ENCODE measurements around the gene USH1G.
A peak's percentile ranks its signal among the peaks of the same experiment; 100 is the strongest.
"Not testable (repeated sequence)": the region's sequence is repeated elsewhere in the genome, so short reads cannot be mapped to it uniquely, and the experiment has no call there.

Gene USH1G

DNA sequence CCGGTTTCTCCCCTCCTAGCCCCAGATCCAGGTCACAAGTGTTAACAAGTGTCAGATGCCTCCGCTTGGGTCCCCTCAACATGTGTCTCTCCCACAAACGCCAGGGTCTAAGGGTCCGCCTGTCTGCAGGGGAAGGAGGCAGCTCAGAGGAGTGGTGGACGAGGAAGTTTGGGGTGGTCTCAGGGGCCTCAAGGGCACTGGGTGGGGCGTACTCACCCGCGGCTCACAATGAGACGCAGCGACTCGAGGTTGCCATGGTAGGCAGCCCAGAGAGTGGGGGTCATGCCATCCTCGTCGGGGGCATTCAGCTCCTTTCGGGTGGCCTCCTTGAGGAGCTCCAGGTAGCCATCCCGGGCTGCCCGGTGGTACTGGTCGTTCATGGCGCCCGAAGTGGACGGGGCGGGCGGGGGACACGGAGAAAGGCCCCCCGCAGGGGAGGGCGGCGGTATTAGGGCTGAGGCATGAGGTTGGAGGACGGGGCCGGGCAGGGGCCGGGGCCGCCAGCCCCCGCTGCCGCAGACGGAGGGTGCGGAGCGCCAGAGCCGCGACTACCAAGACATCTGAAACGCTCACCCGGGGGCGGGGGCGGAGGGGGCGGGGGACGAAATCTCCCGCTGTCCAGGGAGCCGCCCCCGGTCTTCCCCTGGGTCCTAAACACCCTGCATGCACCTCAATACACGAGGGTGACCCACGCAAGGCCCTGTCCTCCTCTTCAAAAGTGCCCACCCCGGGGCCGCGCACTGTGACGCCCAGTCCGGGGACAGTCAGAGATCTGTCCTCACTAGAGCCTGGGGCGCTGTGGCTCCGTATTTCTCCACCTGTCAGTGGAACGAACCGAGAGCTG, at the start of gene USH1G:
USH1G (minus strand) TSS at position 562 of the 844 bp plus-strand sequence; CDS start at position 380, 182 bp downstream.
- no peak for DNase-seq (ENCODE audit: low read depth, low spot score)

DNA sequence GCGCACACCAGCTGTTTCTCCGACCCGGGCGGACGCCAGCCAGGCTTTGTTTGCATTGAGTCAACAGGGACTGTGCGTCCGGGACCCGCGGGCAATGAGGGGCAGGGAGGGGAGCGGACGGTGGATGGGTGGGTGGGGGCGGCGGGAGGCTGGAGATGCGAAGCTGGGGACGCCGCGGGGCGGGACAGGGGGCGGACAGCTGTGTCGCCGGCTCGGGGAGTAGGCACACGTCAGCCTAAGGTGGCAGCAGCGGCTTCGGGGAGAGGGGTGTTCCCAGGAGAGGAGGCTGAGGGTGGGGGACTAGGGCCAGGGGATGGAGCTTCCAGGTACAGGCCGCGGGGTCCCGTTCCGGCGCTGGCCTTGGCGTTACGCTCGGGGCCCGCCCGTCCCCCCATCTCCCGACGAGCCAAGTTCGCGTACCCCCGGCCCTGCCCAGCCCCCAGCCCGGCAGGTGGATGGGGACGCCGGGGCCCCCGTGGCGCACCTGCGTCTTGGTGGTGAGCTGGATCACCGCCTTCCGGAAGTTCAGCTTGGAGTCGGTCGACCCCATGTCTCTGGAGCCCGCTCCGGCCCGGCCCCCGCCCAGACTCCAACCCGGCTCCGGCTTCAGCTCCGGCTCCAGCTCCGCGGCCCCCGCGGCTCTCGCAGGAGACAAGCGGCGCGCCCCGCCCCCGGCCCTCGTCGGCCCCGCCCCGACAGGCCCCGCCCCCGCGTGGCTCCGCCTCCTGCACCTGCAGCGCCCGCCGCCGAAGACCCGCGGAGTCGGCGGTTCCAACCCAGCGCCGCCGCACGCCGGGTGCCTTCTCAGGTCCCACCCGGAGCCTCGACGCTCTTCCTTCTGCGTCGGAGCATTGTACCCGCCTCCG, 49.3 kb upstream of the USH1G start, which contains the start of gene HID1:
HID1 (minus strand) TSS at position 653 of the 866 bp plus-strand sequence; CDS start at position 550, 103 bp downstream.
- no peak for DNase-seq (ENCODE audit: low read depth, low spot score)

DNA sequence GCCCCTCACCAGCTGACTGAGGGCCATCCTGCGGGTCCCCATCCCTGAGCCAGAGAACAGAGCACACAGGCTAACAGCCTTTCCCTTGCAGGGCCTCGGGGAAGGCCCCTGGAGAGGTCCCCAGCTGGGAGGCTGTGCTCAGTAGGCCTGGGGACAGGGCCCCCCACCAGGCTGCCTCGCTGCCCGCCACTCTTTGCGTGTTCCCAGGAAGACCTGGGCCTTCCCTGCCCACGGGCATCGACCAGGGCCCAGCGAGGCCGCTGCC, 48.7 kb upstream of the USH1G start:
- DNase-seq (ENCODE audit: low read depth, low spot score): no peak

DNA sequence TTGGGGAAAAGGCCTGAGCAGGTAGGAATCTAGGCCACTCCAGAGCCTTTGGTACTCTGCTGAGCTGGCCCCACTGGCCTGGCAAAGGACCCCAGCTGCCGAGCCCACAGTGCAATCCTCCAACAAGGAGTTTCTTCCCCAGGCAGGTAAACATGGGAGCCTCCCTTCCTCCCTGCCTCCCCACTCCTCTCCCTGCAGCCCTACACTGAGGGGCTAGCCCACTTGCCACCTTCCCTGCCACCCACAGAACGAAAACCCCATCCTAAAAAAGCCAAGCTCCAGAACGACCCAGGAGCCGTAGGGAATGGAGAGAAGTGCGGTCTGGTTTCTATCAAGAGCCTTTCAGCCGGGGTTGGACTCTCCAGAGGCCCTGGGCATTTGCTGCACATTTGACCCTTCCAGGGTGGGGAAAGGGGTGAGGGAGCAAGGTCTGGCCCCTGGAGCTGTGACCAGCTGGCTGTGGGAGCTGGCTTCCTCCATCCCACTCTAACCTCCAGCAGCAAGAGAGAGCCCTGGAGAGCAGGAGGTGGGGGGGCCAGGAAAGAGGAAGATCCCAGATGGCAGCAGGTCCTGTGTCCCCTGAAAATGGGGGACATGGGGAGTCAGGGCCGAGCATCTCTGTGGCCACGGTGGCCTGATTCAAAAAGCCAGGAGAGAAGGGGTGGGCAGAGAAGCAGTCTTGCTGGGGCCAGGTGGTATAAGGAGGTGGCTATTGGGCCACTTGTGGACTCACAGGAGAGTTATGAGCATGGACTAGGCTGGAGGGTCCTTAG, 48.2 kb upstream of the USH1G start:
- DNase-seq (ENCODE audit: low read depth, low spot score): no peak

DNA sequence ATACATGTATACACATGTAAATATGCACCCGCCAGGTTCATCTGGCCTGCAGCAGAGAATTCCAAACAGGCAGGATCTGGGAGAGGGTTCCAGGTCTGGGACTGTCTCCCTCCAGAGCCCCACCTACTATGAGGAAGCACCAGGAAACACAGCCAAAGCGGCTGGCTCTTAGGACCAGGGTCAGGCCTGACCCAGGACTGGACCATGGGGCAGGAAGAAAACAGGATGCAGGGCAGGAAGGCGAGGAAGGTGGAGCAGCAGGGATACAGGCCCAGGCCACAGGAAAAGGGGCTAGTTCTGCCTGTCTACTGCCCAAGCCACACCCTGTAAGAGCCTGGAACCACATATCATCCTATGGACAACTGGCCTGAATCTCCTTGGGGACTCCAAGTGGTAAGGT, 47.3 kb upstream of the USH1G start:
- DNase-seq (ENCODE audit: low read depth, low spot score): no peak

DNA sequence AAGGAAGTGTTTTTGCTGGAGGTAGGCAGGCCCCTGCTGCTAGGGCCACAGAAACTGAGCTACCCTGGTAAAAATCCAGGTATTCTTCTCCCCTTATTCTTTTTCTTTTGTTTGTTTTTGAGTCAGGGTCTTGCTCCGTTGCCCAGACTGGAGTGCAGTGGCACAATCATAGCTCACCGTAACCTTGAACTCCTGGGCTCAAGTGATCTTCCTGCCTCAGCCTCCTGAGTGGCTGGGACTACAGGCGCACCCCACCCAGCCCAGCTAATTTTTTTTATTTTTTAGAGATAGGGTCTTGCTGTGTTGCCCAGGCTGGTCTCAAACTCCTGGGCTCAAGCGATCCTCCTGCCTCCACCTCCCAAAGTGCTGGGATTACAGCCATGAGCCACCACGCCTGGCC, 46.4 kb upstream of the USH1G start:
- not testable (repeated sequence) for DNase-seq (ENCODE audit: low read depth, low spot score)

DNA sequence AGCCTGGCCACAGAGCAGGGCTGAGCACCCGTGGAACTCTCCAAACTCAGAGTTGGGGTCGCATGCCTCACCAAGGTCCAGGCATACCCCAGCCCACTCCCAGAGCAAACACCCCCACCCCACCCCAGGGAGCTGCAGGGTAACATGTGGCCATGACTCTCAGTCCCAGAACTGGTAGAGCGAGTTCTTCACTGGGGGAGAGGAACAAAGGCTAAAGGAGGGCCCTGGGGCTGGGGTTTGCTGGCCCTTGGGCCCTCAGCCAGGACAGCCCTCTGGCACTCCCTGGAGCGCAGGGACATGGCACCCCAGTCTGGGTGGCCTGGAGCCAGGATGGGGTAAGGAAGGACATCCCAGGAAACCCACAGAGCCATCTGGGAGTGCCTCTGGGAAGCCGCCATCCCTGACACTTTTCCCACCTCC, 45.3 kb upstream of the USH1G start:
- DNase-seq (ENCODE audit: low read depth, low spot score): no peak

DNA sequence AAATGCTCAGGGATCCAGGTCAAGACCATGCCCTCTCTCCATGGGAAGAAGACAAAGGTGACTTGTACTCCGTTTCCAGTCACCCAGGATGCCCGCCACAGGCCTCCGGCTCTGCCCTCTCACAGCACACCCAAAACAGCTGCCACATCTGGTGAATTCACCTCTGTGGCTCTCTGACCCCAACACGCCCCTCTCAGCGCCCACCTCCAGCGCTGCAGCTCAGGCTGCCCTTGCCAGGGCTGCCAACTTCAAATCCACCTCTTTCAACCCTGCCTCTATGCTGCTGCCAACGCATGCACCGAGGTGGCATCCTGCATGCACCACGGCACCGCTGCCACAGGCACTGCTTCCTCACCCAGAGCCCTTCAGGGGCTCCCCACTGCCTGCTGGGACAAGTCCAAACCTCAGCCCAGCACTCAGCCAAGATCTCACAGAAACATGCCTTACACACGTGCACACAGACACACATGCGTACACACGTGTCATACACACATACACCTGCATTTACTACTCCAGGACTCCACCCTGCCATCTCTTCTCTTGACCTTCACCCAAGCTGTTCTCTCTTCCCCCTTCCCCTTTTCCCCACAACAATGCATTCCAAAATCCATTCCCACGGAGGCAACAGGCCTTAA, 42.0 kb upstream of the USH1G start:
- no peak for DNase-seq (ENCODE audit: low read depth, low spot score)

DNA sequence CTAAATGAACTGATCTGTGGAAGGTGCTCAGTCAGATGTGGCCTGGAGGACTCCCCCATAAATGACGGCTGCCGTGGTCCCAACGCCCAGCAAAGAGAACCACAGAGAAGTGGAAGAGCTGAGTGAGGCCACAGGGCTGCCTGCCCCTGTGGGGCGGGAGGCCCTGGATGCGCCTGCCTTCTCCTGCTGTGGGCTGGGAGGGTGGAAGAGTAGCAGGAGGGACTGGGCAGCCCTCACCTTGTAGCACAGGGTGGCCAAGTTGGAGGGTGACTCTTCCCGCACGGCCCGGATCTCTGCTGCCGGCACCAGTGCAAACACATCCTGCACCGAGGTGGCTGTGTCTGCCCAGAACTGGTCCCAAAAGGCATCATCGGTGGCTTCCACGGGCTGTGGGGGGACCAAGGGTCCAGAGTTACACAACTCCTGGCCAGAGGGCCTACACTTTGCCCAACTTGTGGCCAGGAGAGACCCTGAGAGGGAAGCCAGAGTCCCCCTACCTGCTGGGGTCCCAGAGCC, 41.2 kb upstream of the USH1G start:
- DNase-seq (ENCODE audit: low read depth, low spot score): no peak

DNA sequence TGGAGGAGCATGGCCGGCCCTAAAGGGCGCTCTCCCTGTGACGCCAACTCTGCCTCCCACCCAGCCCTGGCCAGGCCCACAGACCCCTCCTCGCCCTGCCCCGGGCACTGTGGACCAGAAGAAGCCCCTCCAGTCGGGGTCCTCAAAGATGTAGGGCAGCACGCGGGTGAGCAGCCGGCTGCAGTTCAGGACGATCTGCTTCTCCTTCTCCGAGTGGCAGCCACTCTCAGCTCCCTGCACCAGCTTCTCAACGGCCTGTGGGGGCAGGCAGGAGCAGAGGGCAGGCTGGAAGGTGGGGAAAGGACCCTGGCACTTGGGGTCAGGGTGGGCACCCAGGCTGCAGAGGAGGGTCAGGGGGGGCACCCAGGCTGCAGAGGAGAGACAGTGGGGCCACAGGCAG, 40.6 kb upstream of the USH1G start:
- no peak for DNase-seq (ENCODE audit: low read depth, low spot score)

DNA sequence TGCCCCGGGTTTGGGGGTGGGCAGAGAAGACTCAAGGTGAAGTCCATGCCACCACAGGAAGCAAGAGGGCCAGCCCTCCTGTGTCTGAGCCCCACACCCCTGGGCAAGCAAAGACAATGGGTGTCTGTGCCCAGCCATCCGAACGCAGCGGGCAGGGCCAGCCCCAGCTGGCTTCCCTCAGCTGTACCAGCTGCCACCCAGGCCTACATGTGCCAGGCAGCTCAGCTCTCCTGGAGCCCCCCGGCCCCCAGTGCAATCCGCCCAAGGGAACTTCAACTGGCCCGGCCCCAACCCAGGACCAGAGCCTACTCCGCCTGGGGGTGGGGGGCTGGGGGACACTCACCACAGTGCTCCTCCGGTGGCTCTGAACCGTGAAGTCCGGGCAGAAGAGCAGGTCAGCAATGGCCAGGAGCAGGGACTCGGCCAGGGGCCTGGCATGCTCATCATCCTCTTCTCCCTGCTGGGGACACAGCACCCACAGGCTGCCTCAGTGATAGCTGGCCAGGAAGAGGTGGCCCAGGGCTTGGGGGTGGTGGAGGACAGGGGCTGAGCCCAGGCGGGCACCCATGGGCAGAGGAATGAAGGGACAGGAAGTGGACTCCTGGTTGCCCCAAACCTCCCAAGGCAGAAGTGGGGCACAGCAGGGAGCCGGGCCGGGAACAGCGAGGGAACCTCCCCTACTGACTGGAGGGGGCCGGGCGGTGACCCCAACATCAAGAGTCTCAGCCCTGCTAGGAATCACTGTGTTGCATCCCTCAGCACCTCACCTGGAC, 39.8 kb upstream of the USH1G start:
- no peak for DNase-seq (ENCODE audit: low read depth, low spot score)

DNA sequence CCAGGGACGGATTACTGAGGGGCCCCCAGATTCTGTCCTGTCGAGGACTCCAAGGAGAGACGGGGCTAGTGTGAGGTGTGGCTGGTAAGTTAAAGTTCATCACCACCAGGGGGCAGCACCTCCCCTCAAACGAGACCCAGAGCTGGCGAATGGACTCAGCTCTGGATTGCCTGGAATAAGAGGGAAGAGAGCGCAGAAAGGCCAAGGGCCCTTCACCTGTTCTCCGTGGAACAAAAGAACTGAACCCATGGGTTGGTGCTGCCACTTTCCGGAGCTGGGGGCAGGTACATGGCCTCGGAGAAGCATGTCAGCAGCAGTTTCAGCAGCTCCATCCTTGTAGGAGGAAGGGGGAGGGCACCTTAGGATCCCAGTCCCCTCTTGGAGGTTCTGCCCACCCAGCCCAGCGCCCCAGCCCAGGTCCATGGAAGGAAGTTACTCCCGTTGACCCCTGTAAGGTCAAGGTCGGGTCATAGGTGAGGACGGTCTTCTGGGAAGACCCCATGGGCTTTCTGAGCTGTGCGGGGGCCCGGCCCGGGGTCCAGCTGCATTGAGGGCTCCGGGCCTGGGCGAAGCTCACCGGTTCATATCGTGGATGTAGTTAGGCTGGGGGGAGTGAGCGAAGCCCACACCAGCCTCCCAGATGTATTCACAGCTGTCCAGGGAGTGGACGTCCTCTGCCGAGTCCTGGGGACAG, 38.7 kb upstream of the USH1G start:
- DNase-seq (ENCODE audit: low read depth, low spot score): peak; percentile 41

DNA sequence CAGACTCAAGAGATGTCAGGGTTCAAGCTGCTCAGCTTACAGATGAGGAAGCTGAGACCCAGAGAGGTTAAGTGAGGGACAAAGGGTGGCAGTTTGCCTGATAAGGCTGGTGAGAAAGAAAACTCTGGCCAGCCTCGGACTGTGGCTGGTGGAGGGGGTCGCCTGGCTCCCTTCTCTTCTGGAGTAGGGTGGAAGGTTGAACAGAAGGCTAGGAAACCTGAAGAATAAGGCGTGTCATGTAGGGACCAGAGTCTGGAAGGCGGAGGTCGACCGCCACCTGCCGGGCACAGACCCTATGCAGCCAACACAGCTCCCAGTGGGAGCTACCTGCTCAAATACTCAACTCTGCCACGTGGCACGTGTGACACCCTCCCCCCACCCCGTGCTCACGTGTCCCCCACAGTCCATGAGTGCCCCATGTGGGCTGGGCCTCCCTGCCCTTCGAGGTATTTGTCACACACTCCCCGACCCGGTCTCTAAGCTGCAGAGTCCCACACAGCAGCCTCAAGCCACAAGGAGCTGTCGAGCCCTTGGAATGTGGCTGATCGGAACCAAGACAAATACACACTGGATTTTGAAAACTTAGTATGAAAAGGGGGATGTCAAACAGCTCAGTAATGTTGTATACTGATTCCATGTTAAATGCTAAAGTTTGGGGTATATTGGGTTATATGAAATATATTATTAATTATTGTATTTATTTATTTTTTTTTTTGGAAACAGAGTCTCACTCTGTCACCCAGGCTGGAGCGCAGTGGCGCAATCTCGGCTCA, 37.7 kb upstream of the USH1G start:
- no peak for DNase-seq (ENCODE audit: low read depth, low spot score)

DNA sequence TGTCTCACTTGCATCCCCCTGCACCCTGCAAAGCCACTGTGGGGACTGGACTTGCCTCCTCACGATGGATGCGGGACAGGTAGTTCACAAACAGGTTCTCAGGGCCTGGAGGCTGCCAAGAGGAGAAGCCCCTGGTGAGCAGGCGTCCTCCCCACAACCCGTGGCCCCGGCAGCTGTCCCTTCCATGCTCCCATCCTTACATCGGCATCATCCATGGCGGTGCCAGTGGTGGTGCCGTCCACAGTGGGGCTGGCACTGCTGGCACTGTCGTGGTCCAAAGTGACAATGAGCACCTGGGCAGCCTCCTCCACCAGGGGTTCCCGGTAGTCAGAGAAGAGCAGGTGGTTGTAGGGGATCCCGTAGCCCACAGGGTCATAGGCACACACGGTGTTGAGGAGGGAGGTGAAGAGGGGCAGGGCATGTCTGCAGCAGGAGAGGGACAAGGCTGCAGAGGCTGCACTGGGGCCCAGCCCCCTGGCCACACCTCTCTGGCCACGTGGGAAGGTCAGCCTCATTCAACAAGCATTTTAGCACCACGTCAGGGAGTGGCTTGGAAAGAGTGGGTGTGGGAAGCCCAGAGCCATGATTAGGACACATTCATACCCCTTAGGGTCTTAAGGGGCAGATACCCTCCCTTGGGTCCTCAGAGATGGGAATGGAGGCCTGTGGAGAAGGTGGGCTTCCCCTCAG, 36.9 kb upstream of the USH1G start:
- DNase-seq (ENCODE audit: low read depth, low spot score): no peak

DNA sequence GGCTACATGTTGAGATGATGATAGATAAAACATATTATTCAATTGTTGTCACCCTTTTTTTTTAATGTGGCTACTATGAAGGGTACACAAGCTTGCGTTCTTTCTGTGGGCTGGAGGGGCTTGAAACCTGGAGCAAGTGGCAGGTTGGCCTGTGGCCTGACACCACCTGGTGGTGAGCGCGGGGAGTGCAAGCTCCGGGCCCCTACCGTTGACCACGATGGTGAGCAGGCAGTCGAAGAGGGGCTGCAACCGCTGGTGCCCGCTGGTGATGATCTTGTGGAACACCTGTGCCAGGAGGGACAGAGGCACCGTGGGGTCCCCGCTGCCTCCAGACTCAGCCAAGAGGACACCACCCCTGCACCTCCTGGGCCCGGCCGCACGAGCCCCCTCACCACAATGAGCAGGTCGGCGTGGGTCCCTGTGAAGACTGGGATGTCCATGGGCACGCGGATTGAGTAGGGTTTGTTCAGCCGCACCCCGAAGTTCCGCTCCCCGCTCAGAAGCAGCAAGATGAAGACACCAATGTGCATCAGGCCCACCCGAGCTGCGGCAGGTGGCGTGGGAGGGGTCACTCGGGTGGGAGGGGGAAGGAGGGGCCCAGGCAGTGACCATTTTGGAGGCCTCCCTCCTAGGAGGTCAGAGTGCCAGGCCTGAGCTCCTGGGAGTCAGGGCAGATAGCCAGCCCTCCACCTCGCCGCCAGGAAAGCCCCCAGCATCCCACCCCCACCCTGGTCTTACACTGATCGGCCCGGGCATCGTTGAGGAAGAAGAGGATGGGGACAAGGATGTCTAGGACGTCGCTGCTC, 35.1 kb upstream of the USH1G start:
- DNase-seq (ENCODE audit: low read depth, low spot score): no peak

DNA sequence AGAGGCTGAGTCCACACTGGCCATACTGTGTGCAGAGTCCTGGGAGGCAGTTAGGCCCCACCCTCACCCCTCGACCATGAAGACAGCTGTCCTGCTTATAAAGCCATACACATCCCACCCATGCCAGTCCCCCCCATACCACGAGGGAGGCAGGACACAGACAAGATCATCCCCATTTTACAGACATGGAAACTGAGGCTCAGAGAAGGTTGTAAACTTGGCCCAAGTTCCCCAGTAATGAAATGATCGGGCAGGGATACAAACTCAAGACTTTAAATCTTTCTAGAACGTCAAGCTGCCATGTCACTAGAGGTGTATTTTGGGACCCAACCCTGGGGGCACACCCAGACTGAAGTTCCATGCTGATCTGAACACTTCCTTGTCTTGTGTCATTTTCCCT, 33.0 kb upstream of the USH1G start:
- DNase-seq (ENCODE audit: low read depth, low spot score): no peak

DNA sequence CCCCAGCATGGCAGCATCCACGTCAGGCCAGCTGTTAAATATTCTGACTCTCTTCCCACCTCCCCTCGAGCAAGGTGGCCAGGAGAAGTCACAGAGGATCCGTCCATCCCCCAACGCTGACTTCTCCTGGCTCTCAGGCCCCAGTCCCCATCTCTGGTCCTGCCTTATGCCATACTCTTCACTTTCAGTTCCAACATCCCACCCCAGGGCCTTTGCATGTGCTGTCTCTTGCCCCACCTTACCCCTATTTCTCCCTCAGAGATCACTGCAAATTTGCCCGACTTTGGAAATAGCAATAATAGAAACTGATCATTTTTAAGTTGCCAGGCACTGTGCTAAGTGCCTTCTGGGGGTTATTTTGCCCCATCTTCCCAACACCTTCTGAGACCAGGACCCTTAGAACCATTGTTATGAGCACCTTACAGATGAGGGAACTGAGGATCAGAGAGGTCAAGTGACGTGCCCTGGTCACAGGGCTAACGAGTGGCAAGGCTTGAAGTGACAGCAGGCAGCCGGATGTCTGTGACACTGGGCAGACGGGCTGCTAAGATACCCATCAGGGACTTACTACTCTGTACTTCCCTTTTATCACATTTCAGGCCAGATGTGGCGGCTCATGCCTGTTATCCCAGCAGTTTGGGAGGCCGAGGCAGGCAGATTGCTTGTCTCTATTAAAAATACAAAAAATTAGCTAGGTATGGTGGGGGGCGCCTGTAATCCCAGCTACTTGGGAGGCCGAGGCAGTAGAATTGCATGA, 31.8 kb upstream of the USH1G start:
- DNase-seq (ENCODE audit: low read depth, low spot score): no peak
